ENCODE results near the gene GLIS1.

The GLIS1 gene

GRCh38 chr1:53642215-53642555 is 96.8 kb downstream of the GLIS1 start:
- Histone ChIP-seq H3K4me2 (ENCODE audit: insufficient read depth, low read length) (no peak overlapping the region), H3K4me1 (ENCODE audit: insufficient read depth, low read length) (no peaks in the 10 kb centered on the region), H3K79me2 (ENCODE audit: insufficient read depth, low read length) (no peaks in the 10 kb centered on the region), H3K4me3 (ENCODE audit: low read depth in 1 of 2, low read length in 2 of 2) (no peak overlapping the region), H4K20me1 (ENCODE audit: insufficient read depth, low read length) (no peaks in the 10 kb centered on the region), H3K27me3 (ENCODE audit: insufficient read depth, low read length, poor library complexity) (peaks cover 6% of the 10 kb centered on the region), H3K9me3 (ENCODE audit: insufficient read depth, low read length, severe bottlenecking) (no peaks in the 10 kb centered on the region), H3K27ac (ENCODE audit: low read length) (no peak overlapping the region), H3K9ac (ENCODE audit: low read depth, low read length) (no peak overlapping the region), H3K36me3 (ENCODE audit: insufficient read depth, low read length) (no peaks in the 10 kb centered on the region), H2AFZ (ENCODE audit: low read depth, low read length) (no peak overlapping the region)
- DNase-seq (no peak), ATAC-seq (ENCODE audit: insufficient read depth, low read depth) (no peak)
- TF ChIP-seq CTCF (IDR thresholded peaks at IDR 0.05; ENCODE audit: borderline replicate concordance, extremely low read depth, low read length, poor library complexity, severe bottlenecking) (no peak), EZH2 (IDR thresholded peaks at IDR 0.05; ENCODE audit: borderline replicate concordance, low read depth, low read length, severe bottlenecking) (no peak)

GRCh38 chr1:53641481-53642214 is 97.3 kb downstream of the GLIS1 start:
- Histone ChIP-seq H2AFZ (ENCODE audit: low read depth, low read length) (no peak overlapping the region), H3K27me3 (ENCODE audit: insufficient read depth, low read length, poor library complexity) (peaks cover 7% of the 10 kb centered on the region), H3K9me3 (ENCODE audit: insufficient read depth, low read length, severe bottlenecking) (no peaks in the 10 kb centered on the region), H3K27ac (ENCODE audit: low read length) (no peak overlapping the region), H3K79me2 (ENCODE audit: insufficient read depth, low read length) (no peaks in the 10 kb centered on the region), H3K9ac (ENCODE audit: low read depth, low read length) (no peak overlapping the region), H4K20me1 (ENCODE audit: insufficient read depth, low read length) (no peaks in the 10 kb centered on the region), H3K4me1 (ENCODE audit: insufficient read depth, low read length) (no peaks in the 10 kb centered on the region), H3K4me3 (ENCODE audit: low read depth in 1 of 2, low read length in 2 of 2) (no peak overlapping the region), H3K4me2 (ENCODE audit: insufficient read depth, low read length) (no peak overlapping the region), H3K36me3 (ENCODE audit: insufficient read depth, low read length) (no peaks in the 10 kb centered on the region)
- DNase-seq (no peak), ATAC-seq (ENCODE audit: insufficient read depth, low read depth) (no peak)
- TF ChIP-seq CTCF (IDR thresholded peaks at IDR 0.05; ENCODE audit: borderline replicate concordance, extremely low read depth, low read length, poor library complexity, severe bottlenecking) = no peak
- TF ChIP-seq EZH2 (IDR thresholded peaks at IDR 0.05; ENCODE audit: borderline replicate concordance, low read depth, low read length, severe bottlenecking) = no peak

- no peak for ATAC-seq (ENCODE audit: insufficient read depth, low read depth)
- Histone ChIP-seq H3K27me3 (ENCODE audit: insufficient read depth, low read length, poor library complexity) (peaks cover 6% of the 10 kb centered on the region), H3K79me2 (ENCODE audit: insufficient read depth, low read length) (no peaks in the 10 kb centered on the region), H3K4me1 (ENCODE audit: insufficient read depth, low read length) (no peaks in the 10 kb centered on the region), H4K20me1 (ENCODE audit: insufficient read depth, low read length) (no peaks in the 10 kb centered on the region), H3K9ac (ENCODE audit: low read depth, low read length) (no peak overlapping the region), H3K4me2 (ENCODE audit: insufficient read depth, low read length) (no peak overlapping the region), H3K27ac (ENCODE audit: low read length) (no peak overlapping the region), H2AFZ (ENCODE audit: low read depth, low read length) (no peak overlapping the region), H3K4me3 (ENCODE audit: low read depth in 1 of 2, low read length in 2 of 2) (no peak overlapping the region), H3K9me3 (ENCODE audit: insufficient read depth, low read length, severe bottlenecking) (no peaks in the 10 kb centered on the region), H3K36me3 (ENCODE audit: insufficient read depth, low read length) (no peaks in the 10 kb centered on the region)
- DNase-seq = no peak
- TF ChIP-seq EZH2 (IDR thresholded peaks at IDR 0.05; ENCODE audit: borderline replicate concordance, low read depth, low read length, severe bottlenecking) (no peak), CTCF (IDR thresholded peaks at IDR 0.05; ENCODE audit: borderline replicate concordance, extremely low read depth, low read length, poor library complexity, severe bottlenecking) (no peak)
These were observed 98.3 kb downstream of the GLIS1 start for GRCh38 chr1:53640701-53641075.

Measured in DND-41 (cell line).